GM19438 (cell line): Measurements from ENCODE around the gene CFAP299.

Source experiments
- ATAC-seq: cut with Tn5 transposase; IDR thresholded peaks from one replicate; pipeline ENCODE4 v1.9.1; 2021; ENCODE audit warnings: low read depth; ENCODE audit not compliant: unreplicated experiment

Gene CFAP299

DNA sequence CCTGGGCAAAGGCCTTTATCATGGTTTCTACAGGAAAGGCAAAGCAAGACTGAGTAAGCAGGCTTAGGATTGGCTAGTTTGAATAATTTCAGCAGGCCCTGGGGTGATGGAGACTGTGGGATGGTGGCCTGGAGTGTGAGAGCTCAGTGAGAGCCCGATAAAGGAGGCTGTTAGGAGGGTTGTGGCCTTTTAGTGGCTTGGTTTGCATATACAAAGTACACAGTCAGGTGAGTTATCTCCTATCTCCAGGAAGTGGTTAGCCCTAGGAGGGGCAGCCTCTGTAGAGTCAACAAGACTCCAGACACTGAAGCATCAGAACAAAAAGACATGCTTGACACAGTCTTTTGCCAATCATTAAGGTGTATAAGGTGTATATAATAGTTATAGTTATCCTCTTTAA is 157.2 kb downstream of the CFAP299 start:
- ATAC-seq, result no peak

DNA sequence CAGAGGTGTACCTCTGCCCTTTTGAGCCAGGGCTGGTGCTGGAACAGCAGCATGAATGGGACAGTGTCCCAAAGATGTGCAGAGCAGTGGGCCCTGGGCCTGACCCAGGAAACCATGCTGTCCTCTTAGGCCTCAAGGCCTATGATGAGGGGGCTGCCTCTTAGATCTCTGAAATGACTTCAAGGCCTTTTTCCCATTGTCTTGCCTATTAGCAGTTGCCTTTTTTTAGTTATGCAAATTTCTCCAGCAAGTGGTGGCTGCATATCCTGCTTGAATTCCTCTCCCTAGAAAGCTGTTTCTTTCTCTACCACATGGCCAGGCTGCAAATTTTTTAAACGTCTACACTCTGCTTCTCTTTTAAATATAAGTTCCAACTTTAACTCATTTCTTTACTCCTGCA is 160.3 kb downstream of the CFAP299 start:
- no peak for ATAC-seq

DNA sequence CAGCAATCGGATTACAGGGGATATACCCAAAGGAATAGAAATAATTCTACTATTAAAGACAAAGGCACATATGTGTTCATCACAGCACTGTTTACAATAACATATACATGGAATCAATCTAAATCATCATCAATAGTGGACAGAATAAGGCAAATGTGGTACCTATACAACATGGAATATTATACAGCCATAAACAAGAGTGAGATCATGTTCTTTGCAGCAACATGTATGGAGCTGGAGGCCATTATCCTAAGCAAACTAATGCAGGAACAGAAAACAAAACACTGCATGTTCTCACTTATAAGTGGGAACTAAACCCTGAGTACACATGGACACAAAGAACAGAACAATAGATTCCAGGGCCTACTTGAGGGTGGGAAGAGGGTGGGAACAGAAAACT is 163.2 kb downstream of the CFAP299 start:
- ATAC-seq, result no peak

DNA sequence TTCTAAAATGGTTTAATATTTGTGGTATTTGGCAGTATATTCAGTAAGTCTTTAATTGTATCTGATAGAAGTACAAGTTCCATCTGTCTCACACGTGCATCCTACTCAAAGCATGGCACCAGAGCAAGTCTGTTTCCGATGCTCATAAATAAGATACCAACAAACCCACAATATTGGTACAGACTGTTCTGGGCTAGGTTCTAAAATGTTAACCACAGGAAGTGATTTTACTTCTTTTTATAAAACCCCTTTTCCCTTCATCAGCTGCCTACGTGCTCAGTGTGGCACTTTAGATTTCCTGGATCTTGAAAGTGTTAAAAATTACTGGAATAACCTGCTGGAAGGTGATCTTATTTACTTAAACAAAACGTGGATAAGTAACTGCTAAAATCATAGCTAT is 165.1 kb downstream of the CFAP299 start:
- no peak for ATAC-seq

DNA sequence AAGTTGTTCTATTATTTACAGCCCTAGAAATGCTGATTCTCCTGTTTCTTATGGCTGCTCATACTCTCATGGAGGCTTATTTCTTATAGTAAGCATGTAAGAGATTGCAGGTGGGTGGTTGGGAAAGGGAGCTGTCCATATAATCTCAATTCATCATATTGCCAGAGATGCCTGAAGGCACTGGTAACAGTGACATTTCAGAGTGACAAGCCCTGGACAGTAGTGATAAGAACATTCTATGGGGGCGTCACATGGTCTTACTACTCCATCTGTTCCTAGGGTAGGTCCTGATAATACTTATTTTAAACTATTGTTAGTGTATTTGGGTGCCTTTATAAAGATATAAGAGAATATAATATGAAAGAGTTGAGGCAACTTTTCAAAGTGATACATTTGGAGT is 171.5 kb downstream of the CFAP299 start:
- ATAC-seq, result no peak

DNA sequence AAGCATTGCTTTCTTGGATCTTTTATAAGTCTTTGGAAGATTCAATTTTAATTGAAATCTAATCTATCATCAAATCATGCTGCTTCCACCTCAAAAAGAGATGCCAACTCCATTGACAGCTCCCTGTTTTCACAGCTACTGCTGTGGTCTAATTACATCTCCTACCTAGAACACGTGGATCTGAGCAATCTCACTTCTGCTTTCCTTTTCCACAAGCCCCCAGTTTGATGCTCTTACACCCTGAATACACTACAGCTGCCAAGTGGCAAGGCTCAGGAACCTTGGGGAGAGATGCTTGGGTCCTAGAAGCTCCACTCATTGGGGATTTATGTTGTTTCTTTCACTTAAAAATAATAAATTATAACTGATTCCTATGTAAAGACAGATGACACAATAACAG is 172.0 kb downstream of the CFAP299 start:
- peak; percentile 98 for ATAC-seq

DNA sequence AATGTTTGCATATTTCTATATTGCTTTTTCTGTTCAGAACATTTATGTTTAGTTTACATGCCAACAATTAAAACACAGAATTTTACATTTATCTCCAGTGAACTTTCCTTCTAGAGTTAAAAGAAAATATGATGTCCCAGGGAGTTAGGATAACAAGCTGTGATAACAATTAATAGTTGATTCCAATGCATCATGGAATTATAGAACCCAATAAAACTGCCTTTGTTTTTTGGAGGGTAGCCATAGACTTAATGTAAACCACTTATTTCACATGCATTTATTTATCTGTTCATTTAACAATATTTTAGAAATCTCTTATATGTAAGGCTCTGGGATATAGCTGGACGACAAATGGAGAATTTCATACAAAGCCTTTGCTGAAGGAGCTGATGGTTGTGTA is 180.0 kb downstream of the CFAP299 start:
- no peak for ATAC-seq

DNA sequence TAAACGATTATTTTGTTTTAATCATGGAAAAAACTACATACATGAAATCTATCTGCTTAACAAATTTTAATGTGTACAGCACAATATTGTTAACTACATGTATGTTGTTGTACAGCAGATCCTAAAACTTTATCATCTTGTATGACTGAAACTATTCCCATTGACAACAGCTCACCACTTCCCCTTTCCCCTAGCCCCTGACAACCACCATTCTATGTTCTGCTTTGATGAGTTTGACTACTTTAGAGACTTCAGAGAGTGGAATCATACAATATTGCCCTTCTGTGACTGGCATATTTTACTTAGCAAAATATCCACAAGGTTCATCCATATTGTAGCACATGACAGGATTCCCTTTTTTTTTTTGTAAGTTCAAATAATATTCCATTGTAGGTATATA is 185.9 kb downstream of the CFAP299 start:
- no peak for ATAC-seq

DNA sequence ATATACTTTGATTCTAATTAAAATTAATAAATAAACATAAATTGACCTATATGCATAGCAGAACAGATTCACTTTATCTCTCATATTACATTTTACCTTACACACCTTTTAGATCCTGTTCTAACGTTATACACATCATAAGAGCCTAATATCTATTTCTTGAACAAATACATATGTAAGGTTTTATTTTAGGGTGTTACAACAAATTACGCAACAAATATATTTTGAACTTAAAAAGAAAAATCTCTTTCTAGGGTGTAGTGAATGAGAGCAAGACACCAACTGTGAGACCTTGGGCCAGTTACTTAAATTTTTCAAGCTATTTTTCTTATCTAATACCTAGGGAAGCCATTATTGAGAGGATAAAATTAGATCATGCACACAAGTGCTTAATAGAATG is 191.2 kb downstream of the CFAP299 start:
- ATAC-seq, result no peak

DNA sequence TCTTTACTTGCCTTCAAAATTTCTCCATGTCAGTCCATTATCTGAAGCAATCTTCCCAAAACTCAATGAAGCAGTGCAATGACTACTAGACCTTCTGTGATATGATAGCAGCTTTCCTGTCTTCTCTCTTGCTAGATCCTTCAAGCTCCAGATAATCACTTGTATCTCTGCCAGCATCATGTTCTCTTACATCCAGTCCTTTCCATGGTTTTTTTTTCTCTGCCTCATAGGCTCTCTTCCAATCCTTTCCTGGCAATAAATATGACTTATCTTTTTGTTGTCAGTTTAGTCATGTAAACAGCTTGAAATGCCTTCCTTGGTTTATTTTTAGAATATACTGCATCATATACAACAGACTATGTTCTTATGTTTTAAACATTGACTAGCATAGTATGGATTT is 193.5 kb downstream of the CFAP299 start:
- ATAC-seq, result no peak

DNA sequence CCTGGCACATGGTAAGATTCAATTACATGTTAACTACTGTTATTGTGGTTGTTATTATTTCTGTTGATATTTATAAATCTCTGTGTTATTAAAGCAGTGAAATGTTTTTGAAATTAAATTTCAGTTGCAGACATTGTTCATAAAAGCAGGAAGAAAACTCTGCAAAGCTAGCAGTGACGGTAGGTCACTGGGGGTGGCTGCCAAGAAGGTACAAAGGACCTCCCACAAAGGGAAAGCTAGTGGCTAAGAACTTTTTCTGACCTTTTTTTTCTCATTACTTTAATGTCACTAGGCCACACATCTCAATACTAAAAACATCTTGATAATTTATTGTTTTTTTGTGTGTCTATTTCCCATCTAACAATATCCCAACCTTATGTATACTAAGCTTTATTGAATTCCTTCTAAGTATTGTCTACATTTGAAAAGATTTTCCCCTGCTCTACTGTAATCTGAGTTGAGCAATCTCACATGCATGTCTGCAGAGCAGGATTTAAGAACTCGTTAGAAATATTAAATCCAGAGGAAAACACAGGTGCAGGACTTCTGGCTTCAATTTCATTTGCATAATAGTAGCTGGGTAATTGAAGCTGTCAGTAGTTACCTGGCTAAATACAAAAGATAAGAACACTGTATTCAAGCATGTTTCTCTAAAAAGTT is 197.3 kb downstream of the CFAP299 start:
- no peak for ATAC-seq

DNA sequence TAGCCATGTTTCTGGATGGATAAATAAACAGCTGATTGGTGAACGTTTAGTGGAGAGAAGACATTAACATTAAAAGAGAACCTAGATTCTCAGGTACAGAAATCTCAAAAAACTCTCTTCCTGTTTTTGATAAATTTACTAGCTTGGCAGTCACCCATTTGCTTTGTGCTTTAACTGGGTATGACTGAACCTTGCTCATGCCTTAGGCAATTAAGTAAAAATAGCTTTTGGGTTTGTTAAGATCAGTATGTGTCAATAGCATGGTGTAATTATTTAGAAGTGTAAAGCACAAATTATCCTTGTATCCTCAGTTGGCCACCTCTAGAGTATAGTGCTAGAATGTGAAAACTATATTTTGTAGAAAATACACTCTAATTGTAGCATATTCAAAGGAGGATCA is 200.0 kb downstream of the CFAP299 start:
- no peak for ATAC-seq

DNA sequence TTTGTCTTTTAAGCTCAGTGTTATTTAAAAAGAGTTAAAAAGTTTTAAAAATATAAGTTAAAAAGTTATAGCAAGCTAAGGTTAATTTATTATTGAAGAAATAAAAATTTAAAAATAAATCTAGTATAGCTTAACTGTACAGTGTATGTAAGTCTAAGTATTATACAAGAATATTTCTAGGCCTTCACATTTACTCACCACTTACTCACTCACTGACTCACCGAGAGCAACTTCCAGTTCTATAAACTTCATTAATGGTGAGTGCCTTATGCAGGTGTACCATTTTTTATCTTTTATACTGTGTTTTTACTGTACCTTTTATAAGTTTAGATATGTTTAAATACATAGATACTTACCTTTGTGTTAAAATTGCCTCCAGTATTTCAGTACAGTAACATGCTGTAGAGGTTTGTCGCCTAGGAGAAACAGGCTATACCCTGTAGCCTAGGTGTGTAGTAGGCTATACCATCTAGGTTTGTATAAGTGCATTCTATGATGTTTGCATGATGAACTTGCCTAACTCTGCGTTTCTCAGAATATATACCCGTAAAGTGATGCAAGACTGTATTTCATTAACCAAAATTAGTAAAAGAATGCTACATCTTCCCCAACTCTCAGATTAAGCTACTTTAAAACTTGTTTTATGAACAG is 202.9 kb downstream of the CFAP299 start:
- no peak for ATAC-seq

DNA sequence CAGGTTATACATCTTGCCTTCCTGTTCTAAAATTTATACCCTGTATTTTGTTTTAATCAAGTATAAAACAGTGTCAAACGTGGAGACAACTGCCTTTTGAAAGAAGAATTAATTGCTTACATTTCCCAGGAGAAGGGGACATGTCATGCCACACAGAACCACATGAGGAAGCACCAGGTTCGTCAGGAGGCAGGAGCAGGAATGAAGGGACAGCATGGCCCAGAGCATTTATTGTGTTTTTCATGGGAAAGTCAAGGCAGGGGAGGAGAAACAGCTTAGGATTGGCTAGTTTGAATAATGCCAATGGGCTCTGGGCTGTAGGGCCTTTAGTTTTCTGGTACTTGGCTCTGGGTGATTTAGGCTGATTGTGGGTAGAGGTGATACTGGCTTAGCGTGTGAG is 203.7 kb downstream of the CFAP299 start:
- no peak for ATAC-seq

DNA sequence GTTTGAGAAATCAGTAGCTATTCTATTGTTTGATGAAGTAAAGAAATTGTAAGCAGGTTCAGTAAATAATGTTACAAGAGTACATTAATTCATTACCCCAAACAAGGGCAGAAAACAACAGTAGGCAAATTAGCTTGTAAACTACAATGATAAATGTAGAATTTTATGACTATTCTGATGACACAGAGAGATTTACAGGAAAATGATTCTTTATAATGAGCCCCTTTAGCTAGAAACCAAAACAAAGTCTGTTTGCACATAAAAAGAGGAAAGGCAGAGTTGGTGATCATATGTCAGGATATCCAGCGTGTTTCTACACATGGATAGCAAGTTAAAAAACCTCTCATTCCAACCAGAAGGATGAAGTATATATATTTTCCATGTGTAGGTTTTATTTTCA is 204.8 kb downstream of the CFAP299 start:
- ATAC-seq, result no peak

DNA sequence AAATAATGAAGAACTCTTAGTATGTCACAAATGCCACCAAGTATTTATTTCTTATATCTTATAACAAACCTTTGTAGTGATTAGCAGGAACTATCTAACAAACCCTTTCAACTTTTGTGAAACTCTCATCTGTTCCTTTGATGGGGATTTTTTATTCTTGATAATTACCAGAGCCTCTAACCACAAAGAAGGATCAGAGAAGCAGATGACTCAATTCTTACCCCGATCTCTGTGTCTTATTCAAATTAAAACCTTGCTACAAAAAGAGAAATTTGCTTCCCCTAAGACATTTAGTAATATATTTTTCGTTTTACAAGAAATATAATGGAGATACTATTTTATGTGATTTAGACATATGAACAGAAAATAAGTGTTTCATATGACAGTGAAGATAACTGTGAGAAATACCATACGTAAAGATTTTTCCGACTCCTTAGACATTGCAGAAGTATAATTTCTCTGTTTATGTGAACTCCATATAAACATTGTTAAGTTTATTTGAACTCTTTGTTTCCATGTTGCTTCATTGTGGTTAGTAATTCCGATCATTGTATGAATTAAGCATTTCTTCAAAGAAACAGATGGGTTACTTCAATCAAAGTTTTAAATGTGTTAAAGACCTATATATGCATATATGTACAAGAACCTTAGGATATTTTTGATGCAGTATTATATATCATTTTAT is 205.4 kb downstream of the CFAP299 start:
- ATAC-seq, result peak; percentile 96

DNA sequence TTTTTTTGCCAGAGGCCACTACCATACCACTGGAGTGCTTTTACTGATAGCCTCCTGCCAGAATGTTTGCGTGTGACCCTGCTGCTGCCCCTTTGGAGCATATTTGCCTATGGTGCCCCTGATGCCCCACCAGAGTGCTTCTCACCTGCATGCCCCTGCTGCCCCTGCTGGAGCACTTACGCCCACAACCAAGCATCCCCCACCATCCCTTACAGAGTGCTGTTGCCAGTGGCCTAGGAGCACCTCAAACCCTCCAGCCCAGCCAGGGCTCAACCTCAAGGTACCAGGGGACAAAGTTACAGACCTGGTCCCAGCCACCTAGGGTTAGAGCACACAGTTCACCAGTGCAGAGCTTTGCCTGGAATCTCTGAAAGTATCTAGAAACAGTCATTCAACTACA is 207.2 kb downstream of the CFAP299 start:
- no peak for ATAC-seq

DNA sequence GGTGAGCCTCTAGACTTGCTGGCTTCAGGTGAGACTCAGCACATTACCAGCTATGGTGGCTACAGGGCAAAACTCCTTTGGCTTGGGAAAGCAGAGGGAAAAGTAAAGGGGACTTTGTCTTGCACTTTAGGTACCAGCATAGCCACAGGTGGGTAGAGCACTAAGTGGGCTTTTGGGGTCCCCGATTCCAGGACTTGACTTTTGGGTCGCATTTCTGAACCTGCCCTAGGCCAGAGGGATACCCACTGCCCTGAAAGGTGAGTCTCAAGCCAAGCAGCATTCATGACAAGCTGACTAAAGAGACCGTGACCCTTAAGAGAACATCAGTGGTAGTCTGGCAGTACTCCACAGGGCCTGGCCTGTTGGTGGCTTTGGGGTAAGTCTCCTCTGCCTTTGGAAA is 224.8 kb downstream of the CFAP299 start:
- no peak for ATAC-seq

DNA sequence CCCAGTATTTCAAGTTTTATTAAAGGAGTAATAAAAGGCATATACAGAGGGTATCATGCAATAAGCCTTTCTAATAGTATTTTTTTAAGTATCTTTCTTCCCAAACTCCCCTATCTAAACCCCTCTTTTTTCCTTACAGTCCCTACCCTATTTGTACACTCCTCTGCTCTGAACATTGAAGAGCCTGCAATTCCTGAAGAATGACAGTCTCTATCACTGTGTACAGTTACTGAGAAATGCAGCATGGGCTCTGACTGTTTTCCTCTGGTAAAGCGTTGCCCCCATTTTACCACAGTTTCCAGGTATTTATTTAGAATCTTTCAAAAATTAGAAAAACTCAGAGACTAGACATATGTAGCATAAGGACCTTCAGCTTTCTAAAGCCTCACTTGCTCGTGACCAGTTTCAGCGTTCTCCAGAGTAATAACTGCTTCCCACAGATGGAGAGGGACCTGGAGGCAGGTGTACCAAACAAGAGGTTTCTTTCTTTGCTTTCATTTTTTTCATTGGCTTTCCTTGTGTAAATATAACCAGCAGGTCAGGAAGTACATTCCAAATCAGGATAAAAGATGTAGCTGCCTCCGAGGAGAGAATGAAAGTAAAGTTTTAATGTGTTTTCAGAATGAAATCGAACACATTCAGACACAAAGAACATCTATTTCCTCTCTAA is 230.8 kb downstream of the CFAP299 start:
- no peak for ATAC-seq

DNA sequence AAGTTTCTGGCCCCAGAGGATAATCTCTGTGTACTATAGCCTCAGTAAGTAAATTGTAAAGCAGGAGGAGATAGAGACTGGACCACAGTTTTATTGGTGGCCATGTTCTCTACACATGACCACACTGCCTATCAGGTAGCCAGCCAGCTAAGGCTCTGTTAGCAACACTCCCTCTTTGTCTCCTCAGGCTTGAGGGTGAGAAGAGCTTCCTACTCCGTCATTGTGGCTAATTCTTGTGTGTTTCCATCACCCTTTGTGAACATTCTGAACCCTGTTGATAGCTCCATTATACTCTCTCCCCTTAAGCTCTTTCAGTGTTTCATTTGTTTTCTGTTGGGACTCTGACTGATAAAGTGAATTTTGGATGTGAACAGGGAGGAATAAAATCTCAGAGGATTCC is 233.4 kb downstream of the CFAP299 start:
- no peak for ATAC-seq

DNA sequence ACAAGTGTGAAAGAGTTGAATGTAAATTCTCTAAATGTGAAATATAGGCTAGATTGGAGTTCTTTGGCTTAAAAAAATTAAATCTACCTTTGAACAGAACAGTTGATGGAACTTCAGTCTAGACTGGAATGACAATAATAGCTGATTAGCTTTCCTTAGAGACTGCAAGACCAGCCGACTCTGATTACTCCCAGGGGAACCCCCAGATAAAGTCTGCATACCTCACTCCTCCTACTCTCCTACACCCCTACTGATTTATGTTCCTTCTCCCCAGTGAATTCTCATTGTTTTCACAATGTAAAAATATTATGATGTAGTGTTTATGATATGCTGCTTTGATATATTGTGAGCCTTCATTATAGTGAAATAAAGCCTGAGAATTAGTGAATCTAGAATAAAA is 241.3 kb downstream of the CFAP299 start:
- ATAC-seq, result no peak

DNA sequence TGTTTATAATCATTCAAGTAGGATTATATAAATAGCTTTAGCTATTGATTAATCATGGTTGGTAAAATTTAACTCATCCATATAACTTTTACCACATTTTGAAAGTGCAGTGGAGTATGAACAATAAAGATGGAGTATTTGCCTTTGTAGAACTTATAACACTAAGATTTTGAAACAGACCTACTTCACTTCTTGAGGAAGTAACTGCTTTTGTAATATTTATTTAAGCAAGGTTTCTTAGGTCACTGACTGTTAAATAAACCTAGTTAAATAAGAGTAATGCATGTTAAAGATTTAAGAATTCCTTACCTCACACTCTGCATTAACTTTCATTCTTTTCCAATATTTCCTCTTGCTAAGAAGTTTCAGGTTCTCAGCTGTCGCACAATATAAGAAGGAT is 242.5 kb downstream of the CFAP299 start:
- no peak for ATAC-seq
